A673 (cell line): ENCODE results near the gene NHSL1. TPM values are rescaled to one million over a fixed set of nuclear protein-coding genes. Genes with fewer than 3 reads are reported as not detected.

Experiments used
- BruUV-seq: library from RNA; stranded (reverse); fragments of 400-500 nt; replicated peaks from 2 replicates; lab custom pipeline; 2021; lab: Mats Ljungman, UMichigan
- CTCF ChIA-PET: fragments of 300-600 bp; sonication (Branson Sonifier 250); formaldehyde crosslinking; loops from one replicate; lab custom pipeline; 2022; ENCODE audit warnings: antibody characterized with exemption; lab: Charles Lee
- POLR2A ChIA-PET: fragments of 300-600 bp; sonication (Branson Sonifier 250); formaldehyde crosslinking; loops from one replicate; lab custom pipeline; 2022; ENCODE audit warnings: antibody characterized with exemption; ENCODE audit not compliant: low non-redundant PET; lab: Charles Lee
- DNase-seq: peaks from one replicate; pipeline ENCODE4 v3.0.0-alpha.2; 2015; ENCODE audit warnings: low spot score
- H3K27ac ChIP-seq: fragments of 200-600 bp; sonication (generic); 2 replicates; pipeline ENCODE4 v1.5.1; 2016; ENCODE audit warnings: mixed run types, low read depth, mild to moderate bottlenecking, mixed read lengths, antibody characterized with exemption, low read length; ENCODE audit not compliant: poor library complexity, severe bottlenecking
- H3K27me3 ChIP-seq: fragments of 200-600 bp; sonication (generic); replicated peaks from 2 replicates; pipeline ENCODE4 v1.6.1; 2017; ENCODE audit warnings: mixed run types, low read depth, mild to moderate bottlenecking, mixed read lengths, antibody characterized with exemption, low read length; ENCODE audit not compliant: insufficient read depth, poor library complexity
- H3K36me3 ChIP-seq: fragments of 200-600 bp; sonication (generic); 2 replicates; pipeline ENCODE4 v1.6.1; 2016; ENCODE audit warnings: mixed run types, mild to moderate bottlenecking, mixed read lengths, antibody characterized with exemption, low read length; ENCODE audit not compliant: insufficient read depth, poor library complexity, severe bottlenecking
- H3K4me1 ChIP-seq: fragments of 200-600 bp; sonication (generic); 2 replicates; pipeline ENCODE4 v1.6.1; 2017; ENCODE audit warnings: mixed run types, mild to moderate bottlenecking, mixed read lengths, antibody characterized with exemption, low read length; ENCODE audit not compliant: insufficient read depth, poor library complexity, severe bottlenecking
- H3K4me3 ChIP-seq: fragments of 200-600 bp; sonication (generic); 2 replicates; pipeline ENCODE4 v1.5.1; 2016; ENCODE audit warnings: low read depth, mixed run types, mild to moderate bottlenecking, mixed read lengths, low read length; ENCODE audit not compliant: poor library complexity, severe bottlenecking
- H3K9me3 ChIP-seq: fragments of 200-600 bp; sonication (generic); 2 replicates; pipeline ENCODE4 v1.6.1; 2016; ENCODE audit warnings: mixed run types, low read depth, mild to moderate bottlenecking, mixed read lengths, antibody characterized with exemption, low read length; ENCODE audit not compliant: poor library complexity, severe bottlenecking
- CTCF ChIP-seq: fragments of 300-800, 200-600 bp; sonication (generic); conservative IDR thresholded peaks from 2 replicates; pipeline ENCODE4 v1.5.1; 2017; ENCODE audit warnings: low read depth, mild to moderate bottlenecking, antibody characterized with exemption, low read length, moderate library complexity, mixed read lengths
- EZH2 ChIP-seq: fragments of 200-600 bp; sonication (generic); IDR thresholded peaks from 2 replicates; pipeline ENCODE4 v1.6.1; 2017; ENCODE audit warnings: borderline replicate concordance, low read depth, mild to moderate bottlenecking, mixed read lengths, antibody characterized with exemption, low read length; ENCODE audit not compliant: poor library complexity, severe bottlenecking
- intact Hi-C: fragments of 100-400 bp; cut with micrococcal nuclease; formaldehyde crosslinking; loops from one replicate; pipeline ENCODE4 v1.10.0; 2022; ENCODE audit not compliant: unreplicated experiment
- total RNA-seq: library from RNA; stranded (reverse); gene quantifications from 2 replicates; pipeline ENCODE4 v1.2.3, GENCODE V29; 2021

The NHSL1 gene
- total RNA-seq, 1 experiment from 2014 or later = 33.1 TPM

GRCh38 chr6:138533667-138534066 lies 34.4 kb upstream of the NHSL1 start:
- Histone ChIP-seq H3K9me3 (no peaks in the 10 kb centered on the region), H3K4me1 (peaks cover 14% of the 10 kb centered on the region), H3K4me3 (no peak overlapping the region), H3K36me3 (no peaks in the 10 kb centered on the region), H3K27me3 (no peaks in the 10 kb centered on the region), H3K27ac (no peak overlapping the region)
- no peak for TF ChIP-seq EZH2
- ChIA-PET CTCF (no interaction called here), POLR2A (no interaction called here)
- intact Hi-C loops = no loop called here
- no peak for DNase-seq
- no TSS peak for BruUV-seq

GRCh38 chr6:138531387-138531786 lies 32.1 kb upstream of the NHSL1 start:
- Histone ChIP-seq H3K4me3 (no peak overlapping the region), H3K36me3 (no peaks in the 10 kb centered on the region), H3K4me1 (peaks cover 37% of the 10 kb centered on the region), H3K9me3 (no peaks in the 10 kb centered on the region), H3K27ac (no peak overlapping the region), H3K27me3 (no peaks in the 10 kb centered on the region)
- intact Hi-C loops = no loop called here
- CTCF ChIA-PET = no interaction called here
- no peak for TF ChIP-seq EZH2
- no peak for TF ChIP-seq CTCF
- no TSS peak for BruUV-seq
- POLR2A ChIA-PET = no interaction called here
- DNase-seq = no peak

GRCh38 chr6:138529478-138529877 lies 30.2 kb upstream of the NHSL1 start:
- Histone ChIP-seq H3K9me3 (no peaks in the 10 kb centered on the region), H3K27me3 (no peaks in the 10 kb centered on the region), H3K36me3 (no peaks in the 10 kb centered on the region), H3K4me1 (peaks cover 43% of the 10 kb centered on the region), H3K4me3 (no peak overlapping the region), H3K27ac (no peak overlapping the region)
- ChIA-PET POLR2A (no interaction called here), CTCF (interaction anchor here (0.5 to 1.0 kb wide), 2 partner anchors 59 to 130 kb away, joined by 3 read pairs; no protein-coding TSS in a partner anchor)
- no TSS peak for BruUV-seq
- DNase-seq = no peak
- TF ChIP-seq EZH2 (no peak), CTCF (0 out of 2 replicates have a peak, but pooled peaks have one; percentile 22)
- intact Hi-C loops = no loop called here

DNA sequence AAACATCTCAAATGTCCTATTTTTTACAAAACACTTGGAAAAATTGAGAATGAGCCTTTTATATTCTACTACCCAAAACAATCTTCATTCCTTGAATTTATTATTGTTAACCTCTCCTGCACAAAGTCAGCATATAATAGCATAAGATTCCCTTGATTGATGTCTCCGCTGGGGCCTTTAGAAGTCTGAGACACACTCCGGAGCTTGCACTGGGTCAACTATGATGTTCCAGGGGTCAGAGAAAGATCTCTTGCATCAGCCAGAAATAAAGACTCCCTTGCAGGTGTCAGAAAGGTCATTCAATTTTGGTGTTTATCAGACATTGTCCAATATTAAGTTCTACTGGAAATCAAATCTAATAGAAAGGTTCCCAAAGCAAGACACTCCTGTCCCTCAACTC lies 29.7 kb upstream of the NHSL1 start:
- CTCF ChIA-PET = interaction anchor here (0.5 to 1.0 kb wide), 2 partner anchors 60 to 130 kb away, joined by 3 read pairs; no protein-coding TSS in a partner anchor

More for the DNA sequence above, 29.7 kb upstream of the NHSL1 start:
- TF ChIP-seq CTCF (no peak), EZH2 (no peak)
- Histone ChIP-seq H3K27ac (no peak overlapping the region), H3K9me3 (no peaks in the 10 kb centered on the region), H3K36me3 (no peaks in the 10 kb centered on the region), H3K27me3 (no peaks in the 10 kb centered on the region), H3K4me3 (no peak overlapping the region), H3K4me1 (peaks cover 46% of the 10 kb centered on the region)
- BruUV-seq = no TSS peak
- DNase-seq = no peak
- POLR2A ChIA-PET = no interaction called here
- intact Hi-C loops = no loop called here
